HG03575 (cell line): ENCODE measurements around the gene NKX1-1.
"Not testable (repeated sequence)": the region's sequence is repeated elsewhere in the genome, so short reads cannot be mapped to it uniquely, and the experiment has no call there.

Source experiments
- ATAC-seq: cut with Tn5 transposase; IDR thresholded peaks from one replicate; pipeline ENCODE4 v1.9.1; 2021; ENCODE audit not compliant: unreplicated experiment, insufficient number of reproducible peaks, low FRiP score; ENCODE audit errors: extremely low read depth

NKX1-1 gene

GRCh38 chr4:1395941-1396805 lies 10.1 kb downstream of the NKX1-1 start:
- no peak for ATAC-seq

- not testable (repeated sequence) for ATAC-seq
Measured at GRCh38 chr4:1395389-1395820, 10.8 kb downstream of the NKX1-1 start.

- ATAC-seq, result not testable (repeated sequence)
Measured at GRCh38 chr4:1394554-1395388, 11.5 kb downstream of the NKX1-1 start.

GRCh38 chr4:1393866-1394265 lies 12.4 kb downstream of the NKX1-1 start:
- no peak for ATAC-seq

GRCh38 chr4:1393363-1393762 lies 12.9 kb downstream of the NKX1-1 start:
- not testable (repeated sequence) for ATAC-seq

- no peak for ATAC-seq
Measured at GRCh38 chr4:1385373-1386340, 20.6 kb downstream of the NKX1-1 start.

- no peak for ATAC-seq
Measured at GRCh38 chr4:1384675-1385372, 21.4 kb downstream of the NKX1-1 start.

- no peak for ATAC-seq
Measured at GRCh38 chr4:1383728-1384591, 22.3 kb downstream of the NKX1-1 start.

GRCh38 chr4:1382776-1383727 lies 23.2 kb downstream of the NKX1-1 start:
- no peak for ATAC-seq

GRCh38 chr4:1381944-1382541 lies 24.2 kb downstream of the NKX1-1 start:
- ATAC-seq, result no peak

GRCh38 chr4:1381181-1381621 lies 25.0 kb downstream of the NKX1-1 start:
- no peak for ATAC-seq

- no peak for ATAC-seq
Measured at GRCh38 chr4:1380368-1381151, 25.7 kb downstream of the NKX1-1 start.

GRCh38 chr4:1379801-1380331 lies 26.4 kb downstream of the NKX1-1 start:
- no peak for ATAC-seq

GRCh38 chr4:1379351-1379781 lies 26.9 kb downstream of the NKX1-1 start:
- no peak for ATAC-seq
